EL (cell line): Measurements from ENCODE around the gene PLA2G2C.

Source experiments
- DNase-seq: peaks from one replicate; pipeline ENCODE4 v3.0.0-alpha.2; 2016

The PLA2G2C gene

DNA sequence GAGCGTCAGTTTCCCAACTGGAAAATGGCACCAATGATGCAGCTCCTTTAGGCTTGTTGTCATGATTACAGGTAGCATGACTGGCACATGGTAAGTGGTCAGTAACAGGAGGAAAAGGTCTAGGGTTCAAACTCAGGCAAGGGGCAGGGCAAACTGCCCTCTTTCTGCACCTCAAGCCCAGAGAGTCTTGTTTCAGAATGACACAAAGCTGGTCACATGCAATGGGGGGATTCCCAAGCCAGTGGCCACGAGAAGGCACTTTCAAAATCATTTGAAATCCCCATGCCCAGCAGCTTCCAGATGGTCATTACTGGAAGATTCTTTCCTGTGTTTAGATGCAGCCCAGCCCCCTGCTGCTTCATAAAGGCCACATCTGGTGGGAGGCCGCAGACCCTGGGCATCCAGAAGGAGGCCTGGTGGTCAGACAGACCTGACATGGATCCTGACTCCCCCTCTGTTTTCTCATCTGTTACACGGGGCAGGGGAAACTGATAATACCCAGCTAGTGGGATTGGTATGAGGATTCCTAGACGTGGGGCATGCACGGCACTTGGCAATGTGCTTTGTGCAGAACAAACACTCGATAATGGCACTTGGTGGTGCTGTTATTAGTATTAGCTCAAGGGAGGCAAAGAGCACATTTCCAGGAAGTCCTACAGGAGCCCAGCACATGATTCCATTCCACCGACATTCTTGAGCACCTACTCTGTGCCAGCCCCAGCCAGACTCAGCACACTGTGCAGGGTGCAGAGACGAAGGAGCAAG, 60.1 kb downstream of the PLA2G2C start:
- DNase-seq = no peak

GRCh38 chr1:20125100-20125499, 61.2 kb downstream of the PLA2G2C start:
- DNase-seq = no peak

DNA sequence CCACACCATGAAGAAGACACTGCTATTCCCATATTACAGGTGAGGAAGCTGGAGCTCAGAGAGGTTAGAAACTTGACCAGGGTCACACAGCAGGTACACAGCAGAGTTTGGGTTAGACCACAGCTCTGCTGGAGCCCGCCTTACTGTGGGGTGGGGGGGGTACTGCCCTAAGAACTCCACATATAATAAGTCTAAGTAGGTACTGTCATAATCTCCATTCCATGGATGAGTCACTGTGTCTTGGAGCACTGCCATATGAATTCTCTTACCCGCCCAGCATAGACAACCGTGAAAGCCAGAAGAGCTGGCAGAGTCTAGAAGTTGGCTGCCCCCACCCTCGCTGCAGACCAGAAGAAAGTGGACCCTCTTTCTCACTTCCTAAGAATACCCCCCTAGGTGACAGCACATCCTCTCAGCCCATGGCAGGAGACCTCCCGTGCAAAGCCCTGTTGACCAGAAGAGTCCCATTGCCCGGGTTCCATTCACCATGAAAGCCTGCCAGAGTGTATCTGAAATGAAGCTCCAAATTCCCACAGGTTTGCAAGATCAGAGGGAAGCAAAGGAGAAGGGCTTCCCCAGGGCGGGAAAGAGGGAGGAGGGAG, 61.8 kb downstream of the PLA2G2C start:
- DNase-seq = peak; percentile 80

GRCh38 chr1:20123722-20124455, 62.4 kb downstream of the PLA2G2C start:
- DNase-seq = no peak

GRCh38 chr1:20120796-20121195, 65.5 kb downstream of the PLA2G2C start:
- DNase-seq = no peak

GRCh38 chr1:20119347-20119746, 67.0 kb downstream of the PLA2G2C start, which contains the start of gene PLA2G2D:
Gene PLA2G2D (minus strand): TSS chr1:20119536. CDS start chr1:20119498, 38 bp downstream.
- no peak for DNase-seq

GRCh38 chr1:20117236-20117635, 69.1 kb downstream of the PLA2G2C start:
- DNase-seq = no peak

GRCh38 chr1:20115916-20116315, 70.4 kb downstream of the PLA2G2C start:
- DNase-seq = no peak

DNA sequence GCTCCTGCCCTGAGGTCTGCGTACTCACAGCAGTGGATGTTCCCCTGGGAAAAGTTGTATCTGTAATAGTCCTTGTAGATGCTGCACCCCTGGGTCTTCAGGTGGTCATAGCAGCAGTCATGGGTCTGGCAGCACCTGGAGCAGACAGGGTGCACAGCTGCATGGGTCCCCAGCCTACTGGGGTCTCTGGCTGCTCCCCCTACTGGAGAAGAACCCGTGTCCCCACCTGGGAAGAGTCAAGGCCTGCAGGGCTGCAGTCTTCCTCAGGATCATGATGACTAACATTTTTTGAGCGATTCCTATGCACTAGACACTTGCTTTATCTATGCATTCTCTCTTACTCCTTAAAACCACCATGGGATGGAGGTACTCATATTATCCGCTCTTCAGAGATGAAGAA, 70.8 kb downstream of the PLA2G2C start:
- DNase-seq = no peak

DNA sequence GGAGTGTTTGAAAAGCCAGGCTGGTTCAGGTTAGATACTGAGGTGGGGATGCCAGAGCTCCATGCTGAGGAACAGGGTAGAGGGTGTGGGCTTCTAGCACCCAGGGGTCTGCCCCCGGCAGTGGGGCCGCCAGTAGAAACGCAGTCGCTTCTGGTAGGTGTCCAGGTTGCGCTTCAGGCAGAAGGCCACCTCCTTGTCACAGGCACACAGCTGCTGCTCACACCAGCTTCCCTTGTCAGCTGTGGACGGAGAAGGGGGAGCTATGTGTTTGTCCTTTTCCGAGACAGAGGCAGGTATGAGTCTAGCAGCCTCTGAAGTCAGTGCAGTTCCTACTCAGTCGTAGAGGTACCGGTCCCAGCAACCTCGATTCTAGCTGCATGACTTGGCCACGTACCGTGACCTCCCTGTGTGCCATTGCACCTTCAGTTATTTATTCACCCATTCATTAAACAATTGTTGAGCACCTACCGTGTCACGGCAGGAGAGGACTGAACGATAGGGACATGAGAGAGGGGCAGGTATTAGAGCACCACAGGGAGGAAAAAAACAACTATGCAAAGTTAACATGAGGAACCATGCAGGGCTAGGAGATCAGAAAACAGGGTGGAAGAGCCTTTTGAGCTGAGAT, 72.2 kb downstream of the PLA2G2C start:
- no peak for DNase-seq
